ENCODE data around the gene RAPGEF6.

DNA sequence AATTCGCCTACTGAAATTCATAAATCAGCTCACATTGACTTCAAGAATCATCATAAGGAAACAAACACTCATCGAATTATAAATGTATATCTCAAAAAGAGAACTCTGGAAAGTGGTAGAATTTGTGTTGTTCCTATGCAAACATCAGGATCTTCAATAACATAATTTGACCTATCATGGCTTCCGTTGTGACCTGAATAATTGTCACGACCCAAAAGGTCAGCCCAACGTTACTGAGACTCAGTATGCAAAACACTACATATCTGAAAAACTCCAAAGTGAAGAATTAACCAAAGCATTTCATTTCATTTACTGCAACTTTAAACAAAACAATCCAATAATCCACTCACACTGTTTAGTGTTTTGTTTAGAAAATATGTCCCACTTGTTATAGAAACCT lies 1.2 kb downstream of the RAPGEF6 start:
- TF ChIP-seq, protein P1, sequence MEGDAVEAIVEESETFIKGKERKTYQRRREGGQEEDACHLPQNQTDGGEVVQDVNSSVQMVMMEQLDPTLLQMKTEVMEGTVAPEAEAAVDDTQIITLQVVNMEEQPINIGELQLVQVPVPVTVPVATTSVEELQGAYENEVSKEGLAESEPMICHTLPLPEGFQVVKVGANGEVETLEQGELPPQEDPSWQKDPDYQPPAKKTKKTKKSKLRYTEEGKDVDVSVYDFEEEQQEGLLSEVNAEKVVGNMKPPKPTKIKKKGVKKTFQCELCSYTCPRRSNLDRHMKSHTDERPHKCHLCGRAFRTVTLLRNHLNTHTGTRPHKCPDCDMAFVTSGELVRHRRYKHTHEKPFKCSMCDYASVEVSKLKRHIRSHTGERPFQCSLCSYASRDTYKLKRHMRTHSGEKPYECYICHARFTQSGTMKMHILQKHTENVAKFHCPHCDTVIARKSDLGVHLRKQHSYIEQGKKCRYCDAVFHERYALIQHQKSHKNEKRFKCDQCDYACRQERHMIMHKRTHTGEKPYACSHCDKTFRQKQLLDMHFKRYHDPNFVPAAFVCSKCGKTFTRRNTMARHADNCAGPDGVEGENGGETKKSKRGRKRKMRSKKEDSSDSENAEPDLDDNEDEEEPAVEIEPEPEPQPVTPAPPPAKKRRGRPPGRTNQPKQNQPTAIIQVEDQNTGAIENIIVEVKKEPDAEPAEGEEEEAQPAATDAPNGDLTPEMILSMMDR (IDR thresholded peaks at IDR 0.05; ENCODE audit: low read depth, low read length): no peak
- no peak for TF ChIP-seq EZH2phosphoT487 (IDR thresholded peaks at IDR 0.05; ENCODE audit: low read depth)
